ENCODE measurements around the gene TPRN. TPM values are rescaled to one million over a fixed set of nuclear protein-coding genes. Genes with fewer than 3 reads are reported as not detected.
"Not testable (repeated sequence)": the region's sequence is repeated elsewhere in the genome, so short reads cannot be mapped to it uniquely, and the experiment has no call there.

Gene TPRN
- total and polyA plus RNA-seq, 10 donors: 4.5 to 10.7 (median 7.2) TPM

- peaks cover 0 to 24% (median 18%) of the 10 kb centered on the region in 6 donors for H3K36me3 ChIP-seq
- intact Hi-C loops (cut with DNase I; ENCODE audit: low total_unique reads): no loop called here
- no peaks in the 10 kb centered on the region for H3K27me3 ChIP-seq (replicated peaks in 1 of 7)
- H3K4me1 ChIP-seq: peaks cover 12 to 34% (median 27%) of the 10 kb centered on the region in 6 donors
- H3K4me3 ChIP-seq: no peak overlapping the region
- no peaks in the 10 kb centered on the region for H3K9me3 ChIP-seq
- TF ChIP-seq CTCF (IDR thresholded peaks at IDR 0.05 in 8 of 11, conservative IDR thresholded peaks at IDR 0.05 in 3 of 11): no peak
- TF ChIP-seq POLR2AphosphoS5 (IDR thresholded peaks at IDR 0.05): peak in 1 of 3 donors; percentile 8
- no peak overlapping the region for H3K27ac ChIP-seq
- 91 to 95% (median 93%) methylated on average over 18 to 25 of the region's 25 CpGs for WGBS, 5 donors
- DNase-seq: no peak
These were observed 45.2 kb upstream of the TPRN start for GRCh38 chr9:137245450-137246421.

- H3K4me3 ChIP-seq: no peak overlapping the region
- peaks cover 15 to 42% (median 34%) of the 10 kb centered on the region in 6 donors for H3K4me1 ChIP-seq
- no peaks in the 10 kb centered on the region for H3K9me3 ChIP-seq
- 75 to 88% (median 79%) methylated on average over 19 to 36 of the region's 36 CpGs for WGBS, 5 donors
- no peaks in the 10 kb centered on the region for H3K27me3 ChIP-seq (replicated peaks in 1 of 7)
- TF ChIP-seq POLR2AphosphoS5 (IDR thresholded peaks at IDR 0.05) (peak in 1 of 3 donors; percentile 23), CTCF (IDR thresholded peaks at IDR 0.05 in 8 of 11, conservative IDR thresholded peaks at IDR 0.05 in 3 of 11) (no peak), POLR2A (IDR thresholded peaks at IDR 0.05) (no peak)
- no peak for DNase-seq
- peaks cover 0 to 24% (median 18%) of the 10 kb centered on the region in 6 donors for H3K36me3 ChIP-seq
- H3K27ac ChIP-seq: peak overlapping the region in 2 of 8 donors; percentile 1 to 29
- intact Hi-C loops (cut with DNase I; ENCODE audit: low total_unique reads): no loop called here
These were observed 44.2 kb upstream of the TPRN start for GRCh38 chr9:137244486-137245449.

GRCh38 chr9:137243626-137244485 lies 43.3 kb upstream of the TPRN start:
- Histone ChIP-seq H3K27ac (peak overlapping the region in 2 of 8 donors; percentile 1 to 29), H3K9me3 (no peaks in the 10 kb centered on the region), H3K4me1 (peaks cover 18 to 51% (median 42%) of the 10 kb centered on the region in 6 donors), H3K27me3 (replicated peaks in 1 of 7) (no peaks in the 10 kb centered on the region), H3K4me3 (no peak overlapping the region), H3K36me3 (peaks cover 0 to 24% (median 18%) of the 10 kb centered on the region in 6 donors)
- intact Hi-C loops (cut with DNase I; ENCODE audit: low total_unique reads): no loop called here
- TF ChIP-seq POLR2AphosphoS5 (IDR thresholded peaks at IDR 0.05): peak in 1 of 3 donors; percentile 65
- no peak for TF ChIP-seq POLR2A (IDR thresholded peaks at IDR 0.05)
- 68 to 79% (median 74%) methylated on average over 13 to 15 of the region's 15 CpGs for whole genome bisulfite sequencing, 5 donors
- no peak for DNase-seq

GRCh38 chr9:137243266-137243625 lies 42.7 kb upstream of the TPRN start:
- H3K27ac ChIP-seq; DNase-seq; H3K9me3 ChIP-seq; intact Hi-C loops (cut with DNase I; ENCODE audit: low total_unique reads); H3K27me3 ChIP-seq (replicated peaks in 1 of 7): not testable (repeated sequence)
- peak in 1 of 3 donors; percentile 62 for TF ChIP-seq POLR2AphosphoS5 (IDR thresholded peaks at IDR 0.05)
- peaks cover 0 to 24% (median 18%) of the 10 kb centered on the region in 6 donors for H3K36me3 ChIP-seq
- 87 to 92% (median 92%) methylated on average over 12 to 18 of the region's 18 CpGs for WGBS, 5 donors
- peak overlapping the region in 1 of 8 donors; percentile 94 for H3K4me3 ChIP-seq
- H3K4me1 ChIP-seq: peaks cover 18 to 57% (median 48%) of the 10 kb centered on the region in 6 donors
